DND-41 (cell line): ENCODE measurements around the gene GRIA4.
A peak's percentile ranks its signal among the peaks of the same experiment; 100 is the strongest.

ENCODE experiments used
- ATAC-seq: fragments of 200-7000 bp; cut with Tn5 transposase; 3 replicates; pipeline ENCODE4 v1.9.1; 2021; ENCODE audit warnings: low read depth; ENCODE audit not compliant: insufficient read depth
- DNase-seq: peaks from one replicate; pipeline ENCODE4 v3.0.0-alpha.2; 2020
- H2AFZ ChIP-seq: 2 replicates; pipeline ENCODE4 v1.6.0; 2012; ENCODE audit warnings: low read depth, low read length
- H3K27ac ChIP-seq: 2 replicates; pipeline ENCODE4 v1.5.1; 2012; ENCODE audit warnings: low read length, inconsistent platforms
- H3K27me3 ChIP-seq: fragments of 200-600 bp; sonication (generic); 2 replicates; pipeline ENCODE4 v1.6.0; 2012; ENCODE audit warnings: low read length, mild to moderate bottlenecking, inconsistent platforms; ENCODE audit not compliant: insufficient read depth, poor library complexity
- H3K36me3 ChIP-seq: 2 replicates; pipeline ENCODE4 v1.5.1; 2012; ENCODE audit warnings: low read length, inconsistent platforms; ENCODE audit not compliant: insufficient read depth
- H3K4me1 ChIP-seq: 2 replicates; pipeline ENCODE4 v1.5.1; 2012; ENCODE audit warnings: mild to moderate bottlenecking, low read length; ENCODE audit not compliant: insufficient read depth
- H3K4me2 ChIP-seq: 2 replicates; pipeline ENCODE4 v1.6.0; 2012; ENCODE audit warnings: mild to moderate bottlenecking, moderate library complexity, low read length, inconsistent platforms; ENCODE audit not compliant: insufficient read depth
- H3K4me3 ChIP-seq, 2 experiments: fragments of 200-600 bp in 1 of 2; shearing (Covaris generic) in 1 of 2; 2 replicates each; pipeline ENCODE4 v1.5.1; 2012 to 2016; ENCODE audit warnings: inconsistent platforms in 2 of 2, low read length in 2 of 2, mild to moderate bottlenecking in 2 of 2, low read depth in 1 of 2, moderate library complexity in 1 of 2
- H3K79me2 ChIP-seq: 2 replicates; pipeline ENCODE4 v1.6.0; 2012; ENCODE audit warnings: low read length, inconsistent platforms; ENCODE audit not compliant: insufficient read depth
- H3K9ac ChIP-seq: 2 replicates; pipeline ENCODE4 v1.6.0; 2012; ENCODE audit warnings: low read depth, mild to moderate bottlenecking, inconsistent platforms, low read length, moderate library complexity
- H3K9me3 ChIP-seq: 2 replicates; pipeline ENCODE4 v1.5.1; 2012; ENCODE audit warnings: low read length, moderate library complexity, mild to moderate bottlenecking, inconsistent platforms; ENCODE audit not compliant: insufficient read depth, severe bottlenecking
- H4K20me1 ChIP-seq: 2 replicates; pipeline ENCODE4 v1.6.0; 2012; ENCODE audit warnings: low read length; ENCODE audit not compliant: insufficient read depth
- CTCF ChIP-seq: IDR thresholded peaks from 2 replicates; pipeline ENCODE4 v1.5.1; 2012; ENCODE audit warnings: borderline replicate concordance, low read length, moderate library complexity, mild to moderate bottlenecking; ENCODE audit not compliant: poor library complexity, severe bottlenecking; ENCODE audit errors: extremely low read depth
- EZH2 ChIP-seq: IDR thresholded peaks from 3 replicates; pipeline ENCODE4 v1.6.1; 2012; ENCODE audit warnings: borderline replicate concordance, low read depth, mild to moderate bottlenecking, moderate library complexity, low read length, inconsistent platforms; ENCODE audit not compliant: severe bottlenecking

GRIA4 gene

GRCh38 chr11:106015066-106015465 lies 405.2 kb downstream of the GRIA4 start:
- no peak overlapping the region for H3K9ac ChIP-seq
- H3K4me3 ChIP-seq = no peak overlapping the region
- no peaks in the 10 kb centered on the region for H3K9me3 ChIP-seq
- TF ChIP-seq EZH2 = no peak
- TF ChIP-seq CTCF = no peak
- H3K36me3 ChIP-seq = peaks cover 26% of the 10 kb centered on the region
- no peaks in the 10 kb centered on the region for H3K27me3 ChIP-seq
- peaks cover 38% of the 10 kb centered on the region for H3K4me1 ChIP-seq
- ATAC-seq (no peak), DNase-seq (no peak)
- no peak overlapping the region for H3K4me2 ChIP-seq
- peaks cover 9% of the 10 kb centered on the region; the same call in 1 of the 2 replicates for H4K20me1 ChIP-seq
- no peak overlapping the region for H3K27ac ChIP-seq
- peaks cover 95% of the 10 kb centered on the region for H3K79me2 ChIP-seq
- H2AFZ ChIP-seq = no peak overlapping the region

DNA sequence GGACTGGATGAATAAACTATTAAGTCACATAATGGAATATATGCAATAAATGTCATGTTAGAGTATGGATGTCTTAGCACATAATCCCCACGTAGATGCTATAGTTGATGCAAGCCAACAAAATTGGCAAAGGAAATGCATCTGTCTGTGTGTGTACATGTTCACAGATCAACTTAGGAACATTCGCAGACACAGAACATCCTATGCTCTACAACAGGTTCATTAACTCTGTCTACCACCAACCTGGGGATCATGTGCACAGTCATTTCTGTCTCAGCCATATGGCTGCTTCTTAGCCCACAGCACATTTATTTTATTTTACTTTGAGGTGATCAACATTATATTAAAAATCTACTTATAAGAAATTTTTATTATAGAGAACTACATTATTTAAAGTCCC lies 407.2 kb downstream of the GRIA4 start:
- TF ChIP-seq EZH2 (no peak), CTCF (no peak)
- Histone ChIP-seq H4K20me1 (0 out of 2 replicates have a peak, but pooled peaks cover 7% of the 10 kb centered on the region), H3K27ac (no peak overlapping the region), H3K4me1 (peaks cover 53% of the 10 kb centered on the region), H3K79me2 (peaks cover 96% of the 10 kb centered on the region), H3K4me2 (peak overlapping the region; percentile 48; the same call in 1 of the 2 replicates), H3K9me3 (no peaks in the 10 kb centered on the region), H3K4me3 (no peak overlapping the region), H3K36me3 (peaks cover 10% of the 10 kb centered on the region), H3K9ac (no peak overlapping the region), H3K27me3 (no peaks in the 10 kb centered on the region), H2AFZ (no peak overlapping the region)
- ATAC-seq (no peak), DNase-seq (no peak)

DNA sequence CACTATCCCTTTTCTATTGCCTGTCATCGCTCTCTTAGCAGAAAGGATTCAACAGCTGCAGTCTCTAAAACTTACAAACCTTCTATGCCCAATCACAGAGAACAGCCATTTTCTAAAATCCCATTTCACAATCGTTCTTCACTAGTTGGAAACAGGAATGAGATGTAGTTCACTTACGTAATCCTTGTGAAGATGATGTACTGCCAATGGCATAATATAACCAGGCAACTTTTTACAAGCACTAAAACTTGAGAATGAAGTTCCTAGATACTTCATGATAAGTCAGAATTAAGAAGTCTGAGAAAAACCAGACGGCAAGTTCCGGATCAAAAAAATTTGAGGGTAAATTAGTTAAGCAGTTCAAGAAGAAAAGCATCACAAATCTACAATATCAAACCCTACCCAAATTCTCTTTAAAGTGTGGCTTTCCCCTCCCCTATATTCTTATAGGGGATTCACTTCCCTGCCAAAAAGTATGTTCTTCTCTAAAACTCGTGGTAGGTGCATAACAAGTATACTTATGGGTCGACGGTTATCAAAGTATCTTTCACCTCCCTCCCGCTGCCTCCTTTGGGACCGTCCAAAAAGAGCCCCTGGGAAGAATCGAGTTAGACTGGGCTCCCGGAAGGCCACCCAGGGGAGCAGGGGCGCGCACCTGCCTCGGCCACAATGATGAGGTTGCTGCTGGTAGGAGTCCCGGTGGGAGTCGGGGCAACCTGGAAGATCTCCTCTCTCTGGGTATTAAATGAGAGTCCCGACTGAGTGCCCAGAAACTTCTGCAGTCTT lies 411.5 kb downstream of the GRIA4 start:
- 0 out of 2 replicates have a peak, but pooled peaks cover 3% of the 10 kb centered on the region for H4K20me1 ChIP-seq
- peak overlapping the region; percentile 94 for H2AFZ ChIP-seq
- H3K27me3 ChIP-seq = no peaks in the 10 kb centered on the region
- H3K36me3 ChIP-seq = peaks cover 5% of the 10 kb centered on the region
- peak overlapping the region; percentile 76 for H3K9ac ChIP-seq
- no peaks in the 10 kb centered on the region for H3K9me3 ChIP-seq
- no peak for TF ChIP-seq CTCF
- no peak for TF ChIP-seq EZH2
- peak overlapping the region; percentile 81 to 87; a peak in 3 of 4 replicates for H3K4me3 ChIP-seq
- DNase-seq (no peak), ATAC-seq (peak; percentile 11; the same call in 2 of the 3 replicates)
- H3K79me2 ChIP-seq = peaks cover 56% of the 10 kb centered on the region
- peaks cover 57% of the 10 kb centered on the region for H3K4me1 ChIP-seq
- H3K27ac ChIP-seq = peak overlapping the region; percentile 78
- peak overlapping the region; percentile 79 for H3K4me2 ChIP-seq
